ENCODE data around the gene TCF12.

DNA sequence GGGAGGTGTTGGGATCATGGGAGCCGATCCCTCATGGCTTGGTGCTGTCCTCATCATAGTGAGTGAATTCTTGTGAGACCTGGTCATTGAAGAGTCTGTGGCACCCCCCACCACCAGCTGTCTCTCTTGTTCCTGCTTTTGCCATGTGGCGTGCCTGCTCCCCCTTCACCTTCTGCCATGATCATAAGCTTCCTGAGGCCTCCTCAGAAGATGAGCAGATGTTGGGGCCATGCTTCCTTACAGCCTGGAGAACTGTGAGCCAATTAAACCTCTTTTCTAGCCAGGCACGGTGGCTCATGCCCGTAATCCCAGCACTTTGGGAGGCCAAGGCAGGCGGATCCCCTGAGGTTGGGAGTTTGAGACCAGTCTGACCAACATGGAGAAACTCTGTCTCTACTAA is 420.9 kb downstream of the TCF12 start:
- TF ChIP-seq, protein P1, sequence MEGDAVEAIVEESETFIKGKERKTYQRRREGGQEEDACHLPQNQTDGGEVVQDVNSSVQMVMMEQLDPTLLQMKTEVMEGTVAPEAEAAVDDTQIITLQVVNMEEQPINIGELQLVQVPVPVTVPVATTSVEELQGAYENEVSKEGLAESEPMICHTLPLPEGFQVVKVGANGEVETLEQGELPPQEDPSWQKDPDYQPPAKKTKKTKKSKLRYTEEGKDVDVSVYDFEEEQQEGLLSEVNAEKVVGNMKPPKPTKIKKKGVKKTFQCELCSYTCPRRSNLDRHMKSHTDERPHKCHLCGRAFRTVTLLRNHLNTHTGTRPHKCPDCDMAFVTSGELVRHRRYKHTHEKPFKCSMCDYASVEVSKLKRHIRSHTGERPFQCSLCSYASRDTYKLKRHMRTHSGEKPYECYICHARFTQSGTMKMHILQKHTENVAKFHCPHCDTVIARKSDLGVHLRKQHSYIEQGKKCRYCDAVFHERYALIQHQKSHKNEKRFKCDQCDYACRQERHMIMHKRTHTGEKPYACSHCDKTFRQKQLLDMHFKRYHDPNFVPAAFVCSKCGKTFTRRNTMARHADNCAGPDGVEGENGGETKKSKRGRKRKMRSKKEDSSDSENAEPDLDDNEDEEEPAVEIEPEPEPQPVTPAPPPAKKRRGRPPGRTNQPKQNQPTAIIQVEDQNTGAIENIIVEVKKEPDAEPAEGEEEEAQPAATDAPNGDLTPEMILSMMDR (IDR thresholded peaks at IDR 0.05): no peak
- TF ChIP-seq POLR2A (IDR thresholded peaks at IDR 0.05): no peak
